DOHH2 (cell line): ENCODE data around the gene B4GALT1.

ENCODE experiments used
- H3F3A ChIP-seq: fragments of 200-600 bp; sonication (generic), shearing (Covaris generic); 2 replicates; pipeline ENCODE4 v1.6.0; 2016; ENCODE audit warnings: antibody characterized with exemption, mild to moderate bottlenecking; ENCODE audit not compliant: control insufficient read depth, insufficient read depth
- H3K27ac ChIP-seq: fragments of 200-600 bp; sonication (generic); 2 replicates; pipeline ENCODE4 v1.5.1; 2014; ENCODE audit warnings: low read depth, mild to moderate bottlenecking, low read length, moderate library complexity
- H3K27me3 ChIP-seq: fragments of 200-600 bp; sonication (generic); 2 replicates; pipeline ENCODE4 v1.6.1; 2014; ENCODE audit warnings: mild to moderate bottlenecking, low read length, mixed read lengths; ENCODE audit not compliant: control insufficient read depth
- H3K36me3 ChIP-seq: fragments of 200-600 bp; sonication (generic); 2 replicates; pipeline ENCODE4 v1.6.1; 2014; ENCODE audit warnings: mild to moderate bottlenecking, low read length, moderate library complexity, mixed read lengths; ENCODE audit not compliant: control insufficient read depth
- H3K4me1 ChIP-seq: fragments of 200-600 bp; sonication (generic); 2 replicates; pipeline ENCODE4 v1.6.1; 2014; ENCODE audit warnings: mild to moderate bottlenecking, low read length, mixed read lengths; ENCODE audit not compliant: control insufficient read depth
- H3K4me2 ChIP-seq: fragments of 200-600 bp; sonication (generic); 2 replicates; pipeline ENCODE4 v1.6.0; 2014; ENCODE audit warnings: mild to moderate bottlenecking, low read length, moderate library complexity
- H3K4me3 ChIP-seq: fragments of 200-600 bp; sonication (generic); 2 replicates; pipeline ENCODE4 v1.5.1; 2014; ENCODE audit warnings: mild to moderate bottlenecking, low read length, mixed read lengths
- H3K79me2 ChIP-seq: fragments of 200-600 bp; sonication (generic); 2 replicates; pipeline ENCODE4 v1.6.1; 2014; ENCODE audit warnings: mild to moderate bottlenecking, low read length, mixed read lengths; ENCODE audit not compliant: control insufficient read depth
- H3K9me2 ChIP-seq: fragments of 200-600 bp; sonication (generic); replicated peaks from 2 replicates; pipeline ENCODE4 v1.6.1; 2014; ENCODE audit warnings: mild to moderate bottlenecking, low read length, mixed read lengths; ENCODE audit not compliant: control insufficient read depth
- H3K9me3 ChIP-seq: fragments of 200-600 bp; sonication (generic); 2 replicates; pipeline ENCODE4 v1.6.1; 2014; ENCODE audit warnings: antibody characterized with exemption, low read length, mixed read lengths; ENCODE audit not compliant: control insufficient read depth, insufficient read depth
- H4K20me1 ChIP-seq: fragments of 200-600 bp; sonication (generic); 2 replicates; pipeline ENCODE4 v1.6.0; 2014; ENCODE audit warnings: low read depth, mild to moderate bottlenecking, antibody characterized with exemption, low read length, moderate library complexity; ENCODE audit not compliant: control insufficient read depth, insufficient read depth
- EZH2phosphoT487 ChIP-seq: fragments of 200-600 bp; sonication (generic); IDR thresholded peaks from 2 replicates; pipeline ENCODE4 v1.6.1; 2017; ENCODE audit warnings: borderline replicate concordance, mild to moderate bottlenecking, antibody characterized with exemption, low read length, moderate library complexity, mixed read lengths
- TF ChIP-seq, protein P1 (sequence below): fragments of 200-600 bp; sonication (generic); IDR thresholded peaks from one replicate; pipeline ENCODE4 v1.5.1; 2014; ENCODE audit warnings: antibody characterized with exemption, mild to moderate bottlenecking, low read depth, low read length; ENCODE audit not compliant: poor library complexity, severe bottlenecking

Gene B4GALT1

DNA sequence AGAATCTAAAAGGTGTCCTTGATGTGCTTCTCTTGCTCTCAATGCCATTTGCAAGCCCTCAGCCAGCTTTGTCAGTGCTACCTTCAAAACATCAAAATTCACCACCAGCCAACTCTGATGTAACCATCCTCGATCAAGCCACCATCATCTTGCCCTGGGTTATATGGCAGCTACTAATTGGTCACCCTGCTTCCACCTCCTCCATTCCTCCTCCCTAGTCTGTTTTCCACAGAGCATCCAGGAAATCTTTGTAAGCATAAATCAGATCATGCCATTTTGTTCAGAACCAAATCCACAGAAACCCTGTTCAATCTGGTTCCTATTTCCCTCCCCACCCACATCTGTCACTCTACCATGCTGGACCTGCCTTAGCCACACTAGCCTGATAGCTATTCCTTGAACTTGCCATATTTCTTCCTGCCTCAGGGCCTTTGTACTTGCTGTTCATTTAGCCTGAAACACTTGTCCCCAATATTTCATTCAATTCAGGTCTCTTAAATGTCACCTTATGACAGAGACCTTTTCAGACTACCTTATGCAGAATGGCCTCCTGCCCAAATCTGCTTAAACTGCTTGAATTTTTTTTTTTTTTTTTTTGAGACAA, 1.9 kb upstream of the B4GALT1 start:
- Histone ChIP-seq H3K4me3 (no peak overlapping the region), H3K36me3 (peaks cover 9% of the 10 kb centered on the region), H3K27ac (no peak overlapping the region), H3K9me3 (no peaks in the 10 kb centered on the region), H3K9me2 (no peaks in the 10 kb centered on the region), H3K4me1 (peaks cover 34% of the 10 kb centered on the region), H4K20me1 (no peaks in the 10 kb centered on the region), H3K27me3 (no peaks in the 10 kb centered on the region), H3K79me2 (peaks cover 29% of the 10 kb centered on the region), H3F3A (no peaks in the 10 kb centered on the region), H3K4me2 (no peak overlapping the region)
- TF ChIP-seq, protein P1, sequence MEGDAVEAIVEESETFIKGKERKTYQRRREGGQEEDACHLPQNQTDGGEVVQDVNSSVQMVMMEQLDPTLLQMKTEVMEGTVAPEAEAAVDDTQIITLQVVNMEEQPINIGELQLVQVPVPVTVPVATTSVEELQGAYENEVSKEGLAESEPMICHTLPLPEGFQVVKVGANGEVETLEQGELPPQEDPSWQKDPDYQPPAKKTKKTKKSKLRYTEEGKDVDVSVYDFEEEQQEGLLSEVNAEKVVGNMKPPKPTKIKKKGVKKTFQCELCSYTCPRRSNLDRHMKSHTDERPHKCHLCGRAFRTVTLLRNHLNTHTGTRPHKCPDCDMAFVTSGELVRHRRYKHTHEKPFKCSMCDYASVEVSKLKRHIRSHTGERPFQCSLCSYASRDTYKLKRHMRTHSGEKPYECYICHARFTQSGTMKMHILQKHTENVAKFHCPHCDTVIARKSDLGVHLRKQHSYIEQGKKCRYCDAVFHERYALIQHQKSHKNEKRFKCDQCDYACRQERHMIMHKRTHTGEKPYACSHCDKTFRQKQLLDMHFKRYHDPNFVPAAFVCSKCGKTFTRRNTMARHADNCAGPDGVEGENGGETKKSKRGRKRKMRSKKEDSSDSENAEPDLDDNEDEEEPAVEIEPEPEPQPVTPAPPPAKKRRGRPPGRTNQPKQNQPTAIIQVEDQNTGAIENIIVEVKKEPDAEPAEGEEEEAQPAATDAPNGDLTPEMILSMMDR = no peak
- no peak for TF ChIP-seq EZH2phosphoT487

DNA sequence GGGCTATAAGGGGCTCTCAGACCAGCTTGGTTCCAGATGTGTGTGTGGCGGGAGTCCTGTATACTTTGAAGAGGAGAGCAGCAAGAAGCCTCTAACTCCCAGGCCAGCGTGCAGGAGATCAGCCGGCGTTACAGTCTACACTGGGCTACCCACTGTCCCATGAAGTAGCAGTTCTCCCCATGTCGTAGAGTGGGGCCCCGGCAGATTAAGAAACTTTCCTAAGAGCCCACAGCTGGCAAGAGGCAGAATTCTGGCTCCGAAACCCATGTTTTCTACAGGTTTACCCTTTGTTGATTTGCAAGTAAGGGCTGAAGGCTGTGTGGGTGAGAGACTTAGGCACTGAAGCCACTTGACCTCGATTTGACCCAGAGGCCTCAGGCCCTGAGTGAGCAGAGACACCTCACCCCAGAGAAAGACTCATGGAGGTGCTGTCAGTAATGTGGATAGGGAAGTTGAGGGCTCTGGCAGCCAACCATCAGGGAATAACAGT, 881 bp upstream of the B4GALT1 start:
- peaks cover 44% of the 10 kb centered on the region for H3K4me1 ChIP-seq
- no peaks in the 10 kb centered on the region for H3K9me3 ChIP-seq
- peak overlapping the region; percentile 56 for H3K27ac ChIP-seq
- H3K79me2 ChIP-seq = peaks cover 40% of the 10 kb centered on the region
- no peaks in the 10 kb centered on the region for H4K20me1 ChIP-seq
- H3K4me3 ChIP-seq = peak overlapping the region; percentile 80
- H3F3A ChIP-seq = no peaks in the 10 kb centered on the region
- peaks cover 9% of the 10 kb centered on the region for H3K36me3 ChIP-seq
- H3K4me2 ChIP-seq = peak overlapping the region; percentile 97
- TF ChIP-seq, protein P1 = no peak
- no peak for TF ChIP-seq EZH2phosphoT487
- no peaks in the 10 kb centered on the region for H3K27me3 ChIP-seq
- H3K9me2 ChIP-seq = no peaks in the 10 kb centered on the region

DNA sequence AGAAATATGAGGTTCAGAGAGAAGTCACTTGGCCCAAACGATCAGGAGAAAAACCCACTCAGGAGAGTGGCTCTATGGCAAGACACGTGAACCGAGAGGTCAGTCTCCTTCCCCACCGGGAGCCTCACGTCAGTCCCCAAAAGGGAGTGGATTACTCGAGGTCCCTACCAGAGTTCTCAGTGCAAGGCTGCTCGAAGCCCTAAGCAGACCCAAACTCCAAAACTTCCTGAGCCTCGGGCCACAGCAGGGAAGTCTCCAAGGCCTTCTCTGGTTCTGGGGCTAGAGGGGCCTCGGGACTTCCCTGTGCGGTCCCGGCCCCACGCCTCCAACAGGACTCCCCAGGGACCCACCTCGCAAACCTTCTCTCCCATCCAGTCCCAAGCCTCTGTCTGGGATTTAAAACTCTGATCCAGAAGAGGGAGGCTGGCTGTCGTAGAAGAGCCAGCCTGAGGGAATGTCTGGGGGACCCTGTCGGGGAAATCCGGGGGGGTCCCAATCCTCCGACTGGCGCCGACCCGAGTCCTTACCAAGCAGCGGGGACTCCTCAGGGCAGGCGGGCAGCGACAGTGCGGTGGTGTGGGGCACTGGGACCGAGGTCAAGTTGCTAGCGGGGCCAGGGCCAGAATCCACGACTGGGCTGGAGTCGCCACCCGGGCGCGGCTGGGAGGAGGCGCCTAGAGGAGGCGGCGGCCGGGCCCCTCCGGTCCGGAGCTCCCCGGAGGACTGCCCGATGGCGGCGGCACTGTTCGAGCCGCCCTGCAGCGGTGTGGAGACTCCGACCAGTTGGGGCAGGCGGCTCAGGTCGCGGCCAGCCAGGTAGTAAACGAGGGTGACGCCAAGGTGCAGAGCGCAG, 679 bp downstream of the B4GALT1 start:
- H3K9me3 ChIP-seq = no peaks in the 10 kb centered on the region
- peaks cover 60% of the 10 kb centered on the region for H3K4me1 ChIP-seq

More for the DNA sequence above, 679 bp downstream of the B4GALT1 start:
- Histone ChIP-seq H3K27me3 (no peaks in the 10 kb centered on the region), H3K4me2 (peak overlapping the region; percentile 95), H3K9me2 (no peaks in the 10 kb centered on the region), H3K27ac (peak overlapping the region; percentile 63), H3F3A (no peaks in the 10 kb centered on the region), H3K79me2 (peaks cover 55% of the 10 kb centered on the region), H3K4me3 (peak overlapping the region; percentile 96), H3K36me3 (peaks cover 9% of the 10 kb centered on the region), H4K20me1 (no peaks in the 10 kb centered on the region)
- TF ChIP-seq, protein P1 = peak; percentile 22
- no peak for TF ChIP-seq EZH2phosphoT487
